ENCODE measurements around the gene CCDC158.

- no peak for TF ChIP-seq CTCF (IDR thresholded peaks at IDR 0.05)
- no peak for TF ChIP-seq POLR2A (IDR thresholded peaks at IDR 0.05)
Observed at GRCh38 chr4:76342803-76343202, 78.1 kb downstream of the CCDC158 start.
